Small intestine (tissue), 7 donors: ENCODE data around the gene LILRB4. TPM values are rescaled to one million over a fixed set of nuclear protein-coding genes. Genes with fewer than 3 reads are reported as not detected.
"Not testable (repeated sequence)": the region's sequence is repeated elsewhere in the genome, so short reads cannot be mapped to it uniquely, and the experiment has no call there.

Experiments used
- DNase-seq, 2 donors: peaks; one replicate each; pipeline versions ENCODE4 v3.0.0 to v3.0.0-alpha.2; 2013
- FAIRE-seq: peaks from 2 replicates; lab custom pipeline; 2012; peaks lifted over from hg19 to GRCh38; lab: Jason Lieb, UNC
- H3K27ac ChIP-seq, 3 donors: one replicate each; pipeline ENCODE4 v1.5.1; 2013; ENCODE audit warnings: low read length in 2 of 3, mild to moderate bottlenecking in 2 of 3, control low read depth in 1 of 3, inconsistent platforms in 1 of 3, low read depth in 1 of 3, moderate library complexity in 1 of 3
- H3K27me3 ChIP-seq, 3 donors: one replicate each; pipeline ENCODE4 v1.6.1; 2013; ENCODE audit warnings: low read length in 3 of 3, inconsistent platforms in 1 of 3; ENCODE audit not compliant: control insufficient read depth in 3 of 3, insufficient read depth in 3 of 3
- H3K36me3 ChIP-seq, 3 donors: one replicate each; pipeline ENCODE4 v1.6.1; 2013; ENCODE audit warnings: low read length in 3 of 3, inconsistent platforms in 1 of 3, low read depth in 1 of 3, mild to moderate bottlenecking in 1 of 3, moderate library complexity in 1 of 3; ENCODE audit not compliant: control insufficient read depth in 3 of 3, insufficient read depth in 2 of 3
- H3K4me1 ChIP-seq, 3 donors: one replicate each; pipeline ENCODE4 v1.6.1; 2013; ENCODE audit warnings: low read length in 2 of 3, inconsistent platforms in 1 of 3, low read depth in 1 of 3, mild to moderate bottlenecking in 1 of 3, moderate library complexity in 1 of 3; ENCODE audit not compliant: control insufficient read depth in 3 of 3, insufficient read depth in 2 of 3
- H3K4me3 ChIP-seq, 3 donors: one replicate each; pipeline ENCODE4 v1.5.1; 2013; ENCODE audit warnings: low read length in 3 of 3, control low read depth in 1 of 3, inconsistent platforms in 1 of 3, low read depth in 1 of 3, mild to moderate bottlenecking in 1 of 3, moderate library complexity in 1 of 3
- H3K9me3 ChIP-seq, 2 donors: one replicate each; pipeline ENCODE4 v1.6.1; 2013; ENCODE audit warnings: low read depth in 1 of 2, low read length in 1 of 2; ENCODE audit not compliant: control insufficient read depth in 2 of 2, insufficient read depth in 1 of 2
- WGBS, 3 donors: extraction: QIAGEN DNeasy Blood & Tissue Kit; methylation state at CpG; one replicate each; pipeline ENCODE4 v1.1.7; 2013; 5-methylcytosine and 5-hydroxymethylcytosine counted together
- polyA plus RNA-seq, 4 donors: library from polyadenylated mRNA; stranded (reverse) in 3 of 4; unstranded in 1 of 4; fragments of 200-250 nt in 3 of 4; fragments of 120-200 nt in 1 of 4; gene quantifications; one replicate each; pipeline versions ENCODE4 v1.2.1 to v1.2.3, GENCODE V29; 2013
- donor health status: healthy with polysubstance abuse.
- donor health status: control.
- donor health status: control.
- donor health status: Bipolar disorder and iron deficiency.
- donor health status: healthy.

LILRB4 gene
- polyA plus RNA-seq, 4 donors: 1.1 to 4.6 (median 2.9) TPM

- Histone ChIP-seq H3K9me3 (no peaks in the 10 kb centered on the region), H3K27ac (no peak overlapping the region), H3K36me3 (no peaks in the 10 kb centered on the region), H3K4me1 (no peaks in the 10 kb centered on the region), H3K27me3 (no peaks in the 10 kb centered on the region), H3K4me3 (no peak overlapping the region)
- 90 to 93% (median 92%) methylated on average over 18 of the region's 18 CpGs for WGBS, 3 donors
- DNase-seq (no peak), FAIRE-seq (no peak)
These were observed 24.1 kb upstream of the LILRB4 start for GRCh38 chr19:54638683-54639082.

GRCh38 chr19:54642953-54643352 lies 19.8 kb upstream of the LILRB4 start:
- not testable (repeated sequence) for FAIRE-seq, H3K27me3 ChIP-seq, H3K4me3 ChIP-seq, DNase-seq, H3K36me3 ChIP-seq, H3K9me3 ChIP-seq, H3K27ac ChIP-seq, H3K4me1 ChIP-seq
- WGBS, 3 donors: 43 to 59% (median 54%) methylated on average over 5 of the region's 5 CpGs

GRCh38 chr19:54643583-54643982 lies 19.2 kb upstream of the LILRB4 start:
- FAIRE-seq, H3K4me3 ChIP-seq, H3K27ac ChIP-seq, DNase-seq, H3K4me1 ChIP-seq, H3K27me3 ChIP-seq, H3K36me3 ChIP-seq, H3K9me3 ChIP-seq: not testable (repeated sequence)
- 45 to 76% (median 70%) methylated on average over 4 to 6 of the region's 6 CpGs for WGBS, 3 donors

- H3K27ac ChIP-seq: no peak overlapping the region
- no peaks in the 10 kb centered on the region for H3K27me3 ChIP-seq
- H3K4me3 ChIP-seq: no peak overlapping the region
- 56 to 69% (median 67%) methylated on average over 4 to 5 of the region's 5 CpGs for WGBS, 3 donors
- DNase-seq: no peak
- no peaks in the 10 kb centered on the region for H3K9me3 ChIP-seq
- no peaks in the 10 kb centered on the region for H3K36me3 ChIP-seq
- H3K4me1 ChIP-seq: no peaks in the 10 kb centered on the region
- FAIRE-seq: no peak
These were observed 18.7 kb upstream of the LILRB4 start for GRCh38 chr19:54644056-54644455.

- 87 to 90% (median 87%) methylated on average over 19 of the region's 19 CpGs for WGBS, 3 donors
- no peak for FAIRE-seq
- Histone ChIP-seq H3K9me3 (no peaks in the 10 kb centered on the region), H3K27me3 (no peaks in the 10 kb centered on the region), H3K4me1 (no peaks in the 10 kb centered on the region), H3K27ac (no peak overlapping the region), H3K36me3 (no peaks in the 10 kb centered on the region), H3K4me3 (no peak overlapping the region)
- no peak for DNase-seq
These were observed 16.4 kb upstream of the LILRB4 start for GRCh38 chr19:54646331-54646841.

GRCh38 chr19:54648129-54648528 lies 14.7 kb upstream of the LILRB4 start:
- DNase-seq: no peak
- Histone ChIP-seq H3K36me3 (no peaks in the 10 kb centered on the region), H3K9me3 (no peaks in the 10 kb centered on the region), H3K27ac (no peak overlapping the region), H3K4me1 (no peaks in the 10 kb centered on the region), H3K27me3 (peaks cover 0 to 1% (median 0%) of the 10 kb centered on the region in 3 donors), H3K4me3 (no peak overlapping the region)
- no peak for FAIRE-seq
- WGBS, 3 donors: 44 to 59% (median 56%) methylated on average over 4 of the region's 4 CpGs

GRCh38 chr19:54650108-54650655 lies 12.6 kb upstream of the LILRB4 start:
- peaks cover 0 to 1% (median 0%) of the 10 kb centered on the region in 3 donors for H3K27me3 ChIP-seq
- H3K4me1 ChIP-seq: no peaks in the 10 kb centered on the region
- H3K4me3 ChIP-seq: no peak overlapping the region
- no peak overlapping the region for H3K27ac ChIP-seq
- no peak for DNase-seq
- no peaks in the 10 kb centered on the region for H3K36me3 ChIP-seq
- FAIRE-seq: no peak
- 79 to 89% (median 89%) methylated on average over 5 to 6 of the region's 6 CpGs for WGBS, 3 donors
- no peaks in the 10 kb centered on the region for H3K9me3 ChIP-seq

GRCh38 chr19:54653181-54653809 lies 9.5 kb upstream of the LILRB4 start:
- no peak overlapping the region for H3K4me3 ChIP-seq
- 29 to 34% (median 31%) methylated on average over 6 of the region's 6 CpGs for WGBS, 3 donors
- H3K4me1 ChIP-seq: no peaks in the 10 kb centered on the region
- DNase-seq (peak in 1 of 2 donors; percentile 17), FAIRE-seq (no peak)
- H3K9me3 ChIP-seq: no peaks in the 10 kb centered on the region
- peaks cover 0 to 1% (median 0%) of the 10 kb centered on the region in 3 donors for H3K27me3 ChIP-seq
- no peaks in the 10 kb centered on the region for H3K36me3 ChIP-seq
- no peak overlapping the region for H3K27ac ChIP-seq
